B cell (primary cell): ENCODE data around the gene CORO1C. TPM values are rescaled to one million over a fixed set of nuclear protein-coding genes. Genes with fewer than 3 reads are reported as not detected.

Experiments used
- ATAC-seq: fragments of 200-7000 bp; cut with Tn5 transposase; one replicate; pipeline ENCODE4 v1.10.0; 2021; ENCODE audit warnings: low read depth, mild to moderate bottlenecking, moderate number of reproducible peaks, moderate library complexity
- CTCF ChIA-PET: fragments of 350-600 bp; sonication (Branson Sonifier 250); formaldehyde crosslinking; loops from one replicate; lab custom pipeline; 2021; ENCODE audit warnings: antibody characterized with exemption, inconsistent platforms; lab: Charles Lee
- POLR2A ChIA-PET: fragments of 350-600 bp; sonication (Branson Sonifier 250); formaldehyde crosslinking; loops from one replicate; lab custom pipeline; 2021; ENCODE audit warnings: antibody characterized with exemption; lab: Charles Lee
- DNase-seq: peaks from one replicate; pipeline ENCODE4 v3.0.0; 2013
- H2AFZ ChIP-seq: 2 replicates; pipeline ENCODE4 v1.6.1; 2012; ENCODE audit warnings: mild to moderate bottlenecking, low read depth, low read length; ENCODE audit not compliant: insufficient read depth, poor library complexity, severe bottlenecking
- H3K27ac ChIP-seq, 2 donors: 1 replicate in 1 of 2; 2 replicates in 1 of 2; pipeline ENCODE4 v1.5.1; 2012 to 2013; ENCODE audit warnings: low read length in 2 of 2, mild to moderate bottlenecking in 2 of 2, moderate library complexity in 1 of 2
- H3K27me3 ChIP-seq, 4 experiments: fragments of 200-600 bp in 1 of 4; sonication (generic) in 1 of 4; replicated peaks in 1 of 4; 1 replicate in 2 of 4; 2 replicates in 2 of 4; pipeline versions ENCODE4 v1.6.1 to v1.7.0; 2013 to 2016; ENCODE audit warnings: low read length in 3 of 4, mild to moderate bottlenecking in 2 of 4, mixed read lengths in 1 of 4, moderate library complexity in 1 of 4; ENCODE audit not compliant: insufficient read depth in 4 of 4, control insufficient read depth in 3 of 4; ENCODE audit errors: control extremely low read depth in 1 of 4
- H3K36me3 ChIP-seq, 2 experiments: replicated peaks in 1 of 2; 1 replicate in 1 of 2; 2 replicates in 1 of 2; pipeline versions ENCODE4 v1.6.1 to v1.7.1; 2013; ENCODE audit warnings: low read length in 1 of 2; ENCODE audit not compliant: insufficient read depth in 2 of 2, control insufficient read depth in 1 of 2; ENCODE audit errors: control extremely low read depth in 1 of 2, extremely low read depth in 1 of 2
- H3K4me1 ChIP-seq, 2 donors: fragments of 200-600 bp in 1 of 2; sonication (generic) in 1 of 2; 1 replicate in 1 of 2; 2 replicates in 1 of 2; pipeline versions ENCODE4 v1.5.1 to v1.6.1; 2013 to 2017; ENCODE audit warnings: low read length in 2 of 2; ENCODE audit not compliant: control insufficient read depth in 2 of 2, insufficient read depth in 2 of 2
- H3K4me2 ChIP-seq: replicated peaks from 2 replicates; pipeline ENCODE3; 2012; ENCODE audit warnings: mild to moderate bottlenecking, low read depth, low read length; ENCODE audit not compliant: poor library complexity, severe bottlenecking
- H3K4me3 ChIP-seq, 5 experiments: fragments of 200-600 bp in 1 of 5; sonication (generic) in 1 of 5; 1 replicate in 3 of 5; 2 replicates in 2 of 5; pipeline versions ENCODE4 v1.5.1 to v1.7.0; 2011 to 2016; ENCODE audit warnings: low read length in 4 of 5, mild to moderate bottlenecking in 4 of 5, low read depth in 2 of 5, control low read depth in 1 of 5, moderate library complexity in 1 of 5; ENCODE audit not compliant: insufficient read depth in 1 of 5; ENCODE audit errors: control extremely low read depth in 1 of 5, extremely low read depth in 1 of 5
- H3K79me2 ChIP-seq: fragments of 200-600 bp; sonication (generic); one replicate; pipeline ENCODE4 v1.6.0; 2016; ENCODE audit warnings: low read length; ENCODE audit not compliant: control insufficient read depth, insufficient read depth
- H3K9ac ChIP-seq: fragments of 200-600 bp; sonication (generic); 2 replicates; pipeline ENCODE4 v1.6.1; 2017; ENCODE audit warnings: mild to moderate bottlenecking, low read length, moderate library complexity
- H3K9me3 ChIP-seq, 3 donors: one replicate each; pipeline versions ENCODE4 v1.6.1 to v1.7.1; 2013; ENCODE audit warnings: low read length in 2 of 3; ENCODE audit not compliant: control insufficient read depth in 2 of 3, insufficient read depth in 1 of 3; ENCODE audit errors: control extremely low read depth in 1 of 3
- H4K20me1 ChIP-seq: 2 replicates; pipeline ENCODE4 v1.6.0; 2012; ENCODE audit warnings: mild to moderate bottlenecking, low read length; ENCODE audit not compliant: insufficient read depth, control insufficient read depth, poor library complexity, severe bottlenecking
- H3K27ac Mint-ChIP-seq: one replicate; pipeline ENCODE4 v1.8.0; 2021; ENCODE audit warnings: mixed read lengths
- H3K27me3 Mint-ChIP-seq: one replicate; pipeline ENCODE4 v1.8.0; 2021; ENCODE audit warnings: mixed read lengths
- H3K4me1 Mint-ChIP-seq: one replicate; pipeline ENCODE4 v1.8.0; 2021; ENCODE audit warnings: mixed read lengths
- H3K4me3 Mint-ChIP-seq: one replicate; pipeline ENCODE4 v1.8.0; 2021; ENCODE audit warnings: mixed read lengths
- H3K9me3 Mint-ChIP-seq: one replicate; pipeline ENCODE4 v1.8.0; 2022; ENCODE audit warnings: mixed read lengths; ENCODE audit not compliant: insufficient read depth
- EZH2 ChIP-seq: IDR thresholded peaks from 2 replicates; pipeline ENCODE4 v1.6.1; 2012; ENCODE audit warnings: borderline replicate concordance, low read depth, mild to moderate bottlenecking, moderate library complexity, low read length; ENCODE audit not compliant: insufficient read depth, poor library complexity, severe bottlenecking
- WGBS: methylation state at CpG from one replicate; pipeline ENCODE4 v1.1.5; 2013; ENCODE audit warnings: missing lambda C conversion rate; ENCODE audit not compliant: insufficient coverage; 5-methylcytosine and 5-hydroxymethylcytosine counted together
- intact Hi-C: fragments of 100-400 bp; cut with micrococcal nuclease; formaldehyde crosslinking; loops from one replicate; pipeline ENCODE4 v1.10.0; 2022
- polyA plus RNA-seq: library from polyadenylated mRNA; depleted of rRNA; stranded (reverse); fragments of >200 nt; gene quantifications from 2 replicates; pipeline ENCODE4 v1.2.3, GENCODE V29; 2012
- total RNA-seq, 2 donors: library from RNA; stranded (reverse); fragments of 120-200 nt in 1 of 2; gene quantifications; 1 replicate in 1 of 2; 2 replicates in 1 of 2; pipeline versions ENCODE4 v1.2.3 to v1.2.4, GENCODE V29; 2013 to 2022
- TF ChIP-seq, protein P1 (sequence below): fragments of 200-600 bp; IDR thresholded peaks from one replicate; pipeline ENCODE4 v1.8.0; 2022; ENCODE audit warnings: antibody characterized with exemption, mild to moderate bottlenecking

Gene CORO1C
- total and polyA plus RNA-seq, 2 donors (not counting 1 experiment from before 2014, with no cell fraction given) = 19.2 to 68.0 TPM

DNA sequence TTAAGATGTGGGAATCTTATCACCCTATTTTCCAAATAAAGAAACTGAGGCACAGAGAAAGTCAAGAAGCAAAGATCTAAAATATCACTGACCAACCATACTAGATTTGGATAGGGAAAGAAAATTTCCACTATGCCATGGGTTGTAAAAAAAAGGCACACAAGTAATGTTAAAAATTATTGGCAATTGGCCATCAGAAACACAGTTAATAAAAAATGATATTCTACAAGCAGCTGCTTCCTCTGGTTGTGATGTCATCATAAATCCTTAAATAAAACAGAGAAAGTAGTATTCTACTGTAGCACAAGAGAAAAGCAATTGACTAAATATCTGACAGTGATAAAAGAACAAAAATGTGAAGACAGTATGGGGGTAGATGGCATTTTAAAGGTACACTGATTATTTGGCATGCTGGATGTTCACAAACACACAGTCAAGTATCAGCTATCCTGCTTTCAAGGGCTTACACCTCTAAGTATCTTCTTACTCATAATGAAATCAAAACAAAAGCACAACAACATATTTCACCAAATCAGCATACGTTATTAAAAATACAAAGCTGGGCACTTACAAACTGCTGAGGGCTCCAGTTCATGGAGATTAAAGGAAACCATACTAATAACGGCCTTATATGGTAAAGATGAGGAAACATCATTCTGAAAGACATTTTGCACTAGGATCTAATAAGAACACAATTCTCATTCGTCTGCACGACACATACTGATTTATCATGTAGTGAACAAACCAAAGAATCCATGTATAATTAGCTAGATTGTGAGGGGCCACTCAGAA lies 45.7 kb downstream of the CORO1C start:
- no peaks in the 10 kb centered on the region for H3K27me3 ChIP-seq

More for the DNA sequence above, 45.7 kb downstream of the CORO1C start:
- Histone ChIP-seq H3K9ac (no peak overlapping the region), H3K36me3 (no peaks in the 10 kb centered on the region), H3K4me2 (no peak overlapping the region), H4K20me1 (peaks cover 7% of the 10 kb centered on the region), H3K27ac (no peak overlapping the region), H3K9me3 (no peaks in the 10 kb centered on the region), H3K4me3 (no peak overlapping the region), H3K4me1 (peaks cover 15 to 17% of the 10 kb centered on the region in 2 donors), H3K79me2 (peaks cover 77% of the 10 kb centered on the region), H2AFZ (no peak overlapping the region)
- Mint-ChIP-seq H3K4me1 (peaks cover 38% of the 10 kb centered on the region), H3K27ac (no peak overlapping the region), H3K9me3 (no peaks in the 10 kb centered on the region), H3K4me3 (no peak overlapping the region), H3K27me3 (no peaks in the 10 kb centered on the region)
- DNase-seq (no peak), ATAC-seq (no peak)
- intact Hi-C loops = no loop called here
- POLR2A ChIA-PET = interaction anchor here (0.6 kb wide), 2 partner anchors 82 to 147 kb away, joined by 3 to 11 read pairs; no protein-coding TSS in a partner anchor
- CTCF ChIA-PET = interaction anchor here (0.9 to 3.3 kb wide), 5 partner anchors 10 to 67 kb away, joined by 3 to 14 read pairs (median 8); no protein-coding TSS in a partner anchor
- WGBS = no CpG with 5 or more reads among the region's 4 CpGs
- no peak for TF ChIP-seq EZH2
- TF ChIP-seq, protein P1, sequence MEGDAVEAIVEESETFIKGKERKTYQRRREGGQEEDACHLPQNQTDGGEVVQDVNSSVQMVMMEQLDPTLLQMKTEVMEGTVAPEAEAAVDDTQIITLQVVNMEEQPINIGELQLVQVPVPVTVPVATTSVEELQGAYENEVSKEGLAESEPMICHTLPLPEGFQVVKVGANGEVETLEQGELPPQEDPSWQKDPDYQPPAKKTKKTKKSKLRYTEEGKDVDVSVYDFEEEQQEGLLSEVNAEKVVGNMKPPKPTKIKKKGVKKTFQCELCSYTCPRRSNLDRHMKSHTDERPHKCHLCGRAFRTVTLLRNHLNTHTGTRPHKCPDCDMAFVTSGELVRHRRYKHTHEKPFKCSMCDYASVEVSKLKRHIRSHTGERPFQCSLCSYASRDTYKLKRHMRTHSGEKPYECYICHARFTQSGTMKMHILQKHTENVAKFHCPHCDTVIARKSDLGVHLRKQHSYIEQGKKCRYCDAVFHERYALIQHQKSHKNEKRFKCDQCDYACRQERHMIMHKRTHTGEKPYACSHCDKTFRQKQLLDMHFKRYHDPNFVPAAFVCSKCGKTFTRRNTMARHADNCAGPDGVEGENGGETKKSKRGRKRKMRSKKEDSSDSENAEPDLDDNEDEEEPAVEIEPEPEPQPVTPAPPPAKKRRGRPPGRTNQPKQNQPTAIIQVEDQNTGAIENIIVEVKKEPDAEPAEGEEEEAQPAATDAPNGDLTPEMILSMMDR = no peak
